Lung (tissue), 12 donors: ENCODE data around the gene MSMO1. TPM values are rescaled to one million over a fixed set of nuclear protein-coding genes. Genes with fewer than 3 reads are reported as not detected.
A peak's percentile ranks its signal among the peaks of the same experiment; 100 is the strongest.

Source experiments
- ATAC-seq: fragments of 200-7000 bp; cut with Tn5 transposase; one replicate; pipeline ENCODE4 v1.9.1; 2020; ENCODE audit warnings: moderate number of reproducible peaks; ENCODE audit not compliant: insufficient read depth, low FRiP score
- DNase-seq, 3 donors: peaks; one replicate each; pipeline ENCODE4 v3.0.0-alpha.2; 2013 to 2017
- H3K27ac ChIP-seq, 2 donors: one replicate each; pipeline ENCODE4 v1.5.1; 2013; ENCODE audit warnings: mild to moderate bottlenecking in 2 of 2, moderate library complexity in 2 of 2, control low read depth in 1 of 2, inconsistent platforms in 1 of 2, low read depth in 1 of 2, low read length in 1 of 2
- H3K27me3 ChIP-seq, 3 donors: one replicate each; pipeline ENCODE4 v1.5.1; 2013; ENCODE audit warnings: low read length in 2 of 3; ENCODE audit not compliant: control insufficient read depth in 3 of 3, insufficient read depth in 3 of 3
- H3K36me3 ChIP-seq, 4 donors: one replicate each; pipeline ENCODE4 v1.5.1; 2013; ENCODE audit warnings: low read length in 4 of 4, mild to moderate bottlenecking in 1 of 4, moderate library complexity in 1 of 4; ENCODE audit not compliant: control insufficient read depth in 4 of 4, insufficient read depth in 4 of 4
- H3K4me1 ChIP-seq, 5 donors: one replicate each; pipeline ENCODE4 v1.5.1; 2013; ENCODE audit warnings: low read length in 5 of 5, mild to moderate bottlenecking in 2 of 5, moderate library complexity in 1 of 5; ENCODE audit not compliant: control insufficient read depth in 5 of 5, insufficient read depth in 5 of 5
- H3K4me3 ChIP-seq: one replicate; pipeline ENCODE4 v1.5.1; 2013; ENCODE audit warnings: mild to moderate bottlenecking, control low read depth, moderate library complexity
- H3K9ac ChIP-seq, 2 donors: one replicate each; pipeline ENCODE4 v1.5.1; 2013; ENCODE audit warnings: low read length in 2 of 2, control low read depth in 1 of 2; ENCODE audit not compliant: insufficient read depth in 1 of 2
- H3K9me3 ChIP-seq, 4 donors: one replicate each; pipeline ENCODE4 v1.5.1; 2013; ENCODE audit warnings: low read length in 3 of 4, mild to moderate bottlenecking in 1 of 4, moderate library complexity in 1 of 4; ENCODE audit not compliant: control insufficient read depth in 4 of 4, insufficient read depth in 3 of 4
- WGBS, 2 donors: extraction: QIAGEN DNeasy Blood & Tissue Kit; methylation state at CpG; one replicate each; pipeline ENCODE4 v1.1.7; 2013; 5-methylcytosine and 5-hydroxymethylcytosine counted together
- polyA plus RNA-seq, 2 donors: library from polyadenylated mRNA; stranded (reverse); fragments of 200-250 nt; gene quantifications; one replicate each; pipeline ENCODE4 v1.2.1, GENCODE V29; 2013
- total RNA-seq, 2 donors: library from RNA; depleted of rRNA in 1 of 2; stranded (reverse); fragments of >200 nt in 1 of 2; gene quantifications; one replicate each; pipeline ENCODE4 v1.2.1, GENCODE V29; 2014 to 2021
- TF ChIP-seq, protein P1 (sequence below): IDR thresholded peaks from 2 replicates; pipeline ENCODE4 v1.5.1; 2012; ENCODE audit warnings: mild to moderate bottlenecking; ENCODE audit errors: control extremely low read depth, extremely low read depth
- donor health status: control.
- donor health status: control.
- donor health status: Bipolar disorder and iron deficiency.
- donor health status: healthy.
- donor health status: DM: yes; HTN: yes; CAD: no.

MSMO1 gene
- total and polyA plus RNA-seq, 4 donors = 135 to 257 (median 175) TPM

- no peak overlapping the region for H3K4me3 ChIP-seq
- no peak overlapping the region for H3K27ac ChIP-seq
- 92 to 96% methylated on average over 1 of the region's 1 CpG for WGBS, 2 donors
- ATAC-seq = no peak
- DNase-seq = no peak
- TF ChIP-seq, protein P1, sequence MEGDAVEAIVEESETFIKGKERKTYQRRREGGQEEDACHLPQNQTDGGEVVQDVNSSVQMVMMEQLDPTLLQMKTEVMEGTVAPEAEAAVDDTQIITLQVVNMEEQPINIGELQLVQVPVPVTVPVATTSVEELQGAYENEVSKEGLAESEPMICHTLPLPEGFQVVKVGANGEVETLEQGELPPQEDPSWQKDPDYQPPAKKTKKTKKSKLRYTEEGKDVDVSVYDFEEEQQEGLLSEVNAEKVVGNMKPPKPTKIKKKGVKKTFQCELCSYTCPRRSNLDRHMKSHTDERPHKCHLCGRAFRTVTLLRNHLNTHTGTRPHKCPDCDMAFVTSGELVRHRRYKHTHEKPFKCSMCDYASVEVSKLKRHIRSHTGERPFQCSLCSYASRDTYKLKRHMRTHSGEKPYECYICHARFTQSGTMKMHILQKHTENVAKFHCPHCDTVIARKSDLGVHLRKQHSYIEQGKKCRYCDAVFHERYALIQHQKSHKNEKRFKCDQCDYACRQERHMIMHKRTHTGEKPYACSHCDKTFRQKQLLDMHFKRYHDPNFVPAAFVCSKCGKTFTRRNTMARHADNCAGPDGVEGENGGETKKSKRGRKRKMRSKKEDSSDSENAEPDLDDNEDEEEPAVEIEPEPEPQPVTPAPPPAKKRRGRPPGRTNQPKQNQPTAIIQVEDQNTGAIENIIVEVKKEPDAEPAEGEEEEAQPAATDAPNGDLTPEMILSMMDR = no peak
- H3K4me1 ChIP-seq = no peaks in the 10 kb centered on the region
- no peaks in the 10 kb centered on the region for H3K27me3 ChIP-seq
- no peak overlapping the region for H3K9ac ChIP-seq
- H3K9me3 ChIP-seq = peaks cover 0 to 4% (median 0%) of the 10 kb centered on the region in 4 donors
- H3K36me3 ChIP-seq = no peaks in the 10 kb centered on the region
Measured at GRCh38 chr4:165370530-165370929, 43.1 kb downstream of the MSMO1 start.

DNA sequence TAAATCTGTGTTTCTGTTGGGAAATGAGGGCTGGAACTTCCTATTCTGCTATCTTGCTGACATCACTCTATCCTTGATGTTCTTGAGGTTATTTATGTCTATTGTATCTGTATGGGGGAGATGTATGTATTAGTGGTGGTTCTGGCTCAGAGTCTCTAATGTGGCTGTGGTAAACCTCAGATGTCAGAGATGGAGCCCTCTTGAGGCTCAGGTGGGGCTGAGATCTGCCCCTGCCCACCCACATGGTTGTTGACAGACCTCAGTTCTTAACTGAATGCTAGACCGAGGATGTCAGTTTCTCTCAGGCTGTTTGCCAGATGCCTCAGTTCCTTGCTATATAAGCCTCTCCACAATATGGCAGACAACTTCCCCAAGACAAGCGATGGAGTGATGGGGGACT, 48.0 kb downstream of the MSMO1 start:
- H3K9ac ChIP-seq = no peak overlapping the region
- no peak for DNase-seq
- no peak overlapping the region for H3K4me3 ChIP-seq
- H3K36me3 ChIP-seq = no peaks in the 10 kb centered on the region
- no peak for ATAC-seq
- WGBS, 2 donors = 83 to 87% methylated on average over 2 of the region's 2 CpGs
- peaks cover 0 to 11% (median 4%) of the 10 kb centered on the region in 5 donors for H3K4me1 ChIP-seq
- TF ChIP-seq, protein P1 = no peak
- H3K27ac ChIP-seq = no peak overlapping the region
- H3K27me3 ChIP-seq = peaks cover 0 to 8% (median 0%) of the 10 kb centered on the region in 3 donors
- H3K9me3 ChIP-seq = peaks cover 0 to 4% (median 0%) of the 10 kb centered on the region in 4 donors

- Histone ChIP-seq H3K36me3 (no peaks in the 10 kb centered on the region), H3K4me3 (no peak overlapping the region), H3K27ac (no peak overlapping the region), H3K9ac (peak overlapping the region; percentile 31 to 95), H3K9me3 (peaks cover 0 to 4% (median 0%) of the 10 kb centered on the region in 4 donors), H3K27me3 (peaks cover 0 to 8% (median 0%) of the 10 kb centered on the region in 3 donors), H3K4me1 (peaks cover 0 to 18% (median 5%) of the 10 kb centered on the region in 5 donors)
- TF ChIP-seq, protein P1 = no peak
- no peak for DNase-seq
- no peak for ATAC-seq
- 56 to 61% methylated on average over 1 of the region's 1 CpG for WGBS, 2 donors
Measured at GRCh38 chr4:165378398-165378744, 50.9 kb downstream of the MSMO1 start.
